Keratinocyte (primary cell): ENCODE data around the gene EPM2AIP1. TPM values are rescaled to one million over a fixed set of nuclear protein-coding genes. Genes with fewer than 3 reads are reported as not detected.

Experiments used
- DNase-seq: peaks from one replicate; pipeline ENCODE4 v3.0.0-alpha.2; 2011; ENCODE audit warnings: low read depth, missing footprints, low spot score
- FAIRE-seq: peaks from 2 replicates; lab custom pipeline; 2011; peaks lifted over from hg19 to GRCh38; lab: Jason Lieb, UNC
- H2AFZ ChIP-seq: 2 replicates; pipeline ENCODE4 v1.6.0; 2012; ENCODE audit warnings: low read length, control low read depth, inconsistent platforms; ENCODE audit not compliant: control insufficient read depth
- H3K27ac ChIP-seq: 2 replicates; pipeline ENCODE4 v1.5.1; 2011; ENCODE audit warnings: low read length; ENCODE audit not compliant: control insufficient read depth, insufficient read depth
- H3K27me3 ChIP-seq: 3 replicates; pipeline ENCODE4 v1.6.0; 2011; ENCODE audit warnings: low read length; ENCODE audit not compliant: control insufficient read depth, insufficient read depth; ENCODE audit errors: extremely low read depth
- H3K36me3 ChIP-seq, 2 experiments: 2 replicates in 1 of 2; 3 replicates in 1 of 2; pipeline ENCODE4 v1.5.1; 2011; ENCODE audit warnings: low read length in 2 of 2, mild to moderate bottlenecking in 1 of 2; ENCODE audit not compliant: control insufficient read depth in 2 of 2, insufficient read depth in 2 of 2; ENCODE audit errors: extremely low read depth in 1 of 2
- H3K4me1 ChIP-seq: 3 replicates; pipeline ENCODE4 v1.5.1; 2011; ENCODE audit warnings: low read length; ENCODE audit not compliant: control insufficient read depth, insufficient read depth; ENCODE audit errors: extremely low read depth
- H3K4me2 ChIP-seq: 3 replicates; pipeline ENCODE4 v1.6.0; 2011; ENCODE audit warnings: low read depth, low read length; ENCODE audit not compliant: control insufficient read depth, insufficient read depth; ENCODE audit errors: extremely low read depth
- H3K4me3 ChIP-seq, 3 experiments: fragments of 200-600 bp in 1 of 3; sonication (generic) in 1 of 3; 2 replicates in 2 of 3; 3 replicates in 1 of 3; pipeline ENCODE4 v1.5.1; 2011 to 2016; ENCODE audit warnings: low read length in 3 of 3, mild to moderate bottlenecking in 3 of 3, control low read depth in 2 of 3, inconsistent platforms in 1 of 3, low read depth in 1 of 3, mixed read lengths in 1 of 3, mixed run types in 1 of 3, moderate library complexity in 1 of 3; ENCODE audit not compliant: control insufficient read depth in 2 of 3, insufficient read depth in 2 of 3; ENCODE audit errors: extremely low read depth in 1 of 3
- H3K79me2 ChIP-seq: 2 replicates; pipeline ENCODE4 v1.6.0; 2012; ENCODE audit warnings: low read length; ENCODE audit not compliant: control insufficient read depth, insufficient read depth
- H3K9ac ChIP-seq: 3 replicates; pipeline ENCODE4 v1.6.0; 2011; ENCODE audit warnings: low read length; ENCODE audit not compliant: control insufficient read depth, insufficient read depth; ENCODE audit errors: extremely low read depth
- H3K9me1 ChIP-seq: 3 replicates; pipeline ENCODE4 v1.6.0; 2011; ENCODE audit warnings: low read length; ENCODE audit not compliant: control insufficient read depth, insufficient read depth; ENCODE audit errors: extremely low read depth
- H3K9me3 ChIP-seq: 2 replicates; pipeline ENCODE4 v1.5.1; 2012; ENCODE audit warnings: low read depth, low read length; ENCODE audit not compliant: control insufficient read depth
- H4K20me1 ChIP-seq: 3 replicates; pipeline ENCODE4 v1.6.0; 2011; ENCODE audit warnings: low read length; ENCODE audit not compliant: control insufficient read depth, insufficient read depth; ENCODE audit errors: extremely low read depth
- CTCF ChIP-seq, 3 experiments: IDR thresholded peaks in 1 of 3; conservative IDR thresholded peaks in 1 of 3; optimal IDR thresholded peaks in 1 of 3; 2 replicates in 2 of 3; 3 replicates in 1 of 3; pipeline versions ENCODE3 to v1.5.1; 2011; ENCODE audit warnings: low read length in 3 of 3, mild to moderate bottlenecking in 3 of 3, moderate library complexity in 2 of 3, control low read depth in 1 of 3, inconsistent platforms in 1 of 3; ENCODE audit not compliant: insufficient read depth in 2 of 3; ENCODE audit errors: extremely low read depth in 1 of 3
- EZH2 ChIP-seq: IDR thresholded peaks from one replicate; pipeline ENCODE4 v1.6.1; 2012; ENCODE audit warnings: inconsistent platforms, mild to moderate bottlenecking, low read length, moderate library complexity
- dilution Hi-C: fragments of 300-500 bp; cut with MboI; formaldehyde crosslinking; loops from one replicate; pipeline ENCODE4 v1.7.0; 2020; ENCODE audit warnings: low sequenced_read_pairs; ENCODE audit not compliant: extremely low pct_ligation_motif_present
- polyA plus RNA-seq, 5 experiments: library from polyadenylated mRNA; depleted of rRNA in 3 of 5; stranded (reverse) in 3 of 5; stranded (forward) in 1 of 5; unstranded in 1 of 5; fragments of >200 nt; gene quantifications; 1 replicate in 1 of 5; 2 replicates in 3 of 5; 3 replicates in 1 of 5; pipeline versions ENCODE4 v1.2.1 to v1.2.3, GENCODE V29; 2011 to 2012; ENCODE audit warnings: missing spikeins in 2 of 5, low read depth in 1 of 5, low replicate concordance in 1 of 5

EPM2AIP1 gene
- polyA plus RNA-seq, 1 donor (not counting 4 experiments of a cell fraction or from before 2014, with no cell fraction given): 5.5 TPM

GRCh38 chr3:37026851-37027250 lies 33.9 kb upstream of the EPM2AIP1 start:
- TF ChIP-seq CTCF (optimal IDR thresholded peaks at IDR 0.05 in 1 of 3, IDR thresholded peaks at IDR 0.05 in 1 of 3, conservative IDR thresholded peaks at IDR 0.05 in 1 of 3; ENCODE audit: extremely low read depth in 1 of 3, insufficient read depth in 2 of 3, low read length in 3 of 3): no peak
- TF ChIP-seq EZH2: no peak
- Histone ChIP-seq H4K20me1 (no peaks in the 10 kb centered on the region), H3K9me1 (no peaks in the 10 kb centered on the region), H3K4me2 (no peak overlapping the region), H3K4me3 (no peak overlapping the region), H3K9me3 (no peaks in the 10 kb centered on the region), H3K27ac (no peak overlapping the region), H3K36me3 (peaks cover 18 to 22% of the 10 kb centered on the region in 2 experiments), H3K4me1 (peaks cover 6% of the 10 kb centered on the region), H3K79me2 (no peaks in the 10 kb centered on the region), H3K9ac (no peak overlapping the region), H2AFZ (no peak overlapping the region), H3K27me3 (no peaks in the 10 kb centered on the region)
- FAIRE-seq (no peak), DNase-seq (no peak)
- dilution Hi-C loops: no loop called here

DNA sequence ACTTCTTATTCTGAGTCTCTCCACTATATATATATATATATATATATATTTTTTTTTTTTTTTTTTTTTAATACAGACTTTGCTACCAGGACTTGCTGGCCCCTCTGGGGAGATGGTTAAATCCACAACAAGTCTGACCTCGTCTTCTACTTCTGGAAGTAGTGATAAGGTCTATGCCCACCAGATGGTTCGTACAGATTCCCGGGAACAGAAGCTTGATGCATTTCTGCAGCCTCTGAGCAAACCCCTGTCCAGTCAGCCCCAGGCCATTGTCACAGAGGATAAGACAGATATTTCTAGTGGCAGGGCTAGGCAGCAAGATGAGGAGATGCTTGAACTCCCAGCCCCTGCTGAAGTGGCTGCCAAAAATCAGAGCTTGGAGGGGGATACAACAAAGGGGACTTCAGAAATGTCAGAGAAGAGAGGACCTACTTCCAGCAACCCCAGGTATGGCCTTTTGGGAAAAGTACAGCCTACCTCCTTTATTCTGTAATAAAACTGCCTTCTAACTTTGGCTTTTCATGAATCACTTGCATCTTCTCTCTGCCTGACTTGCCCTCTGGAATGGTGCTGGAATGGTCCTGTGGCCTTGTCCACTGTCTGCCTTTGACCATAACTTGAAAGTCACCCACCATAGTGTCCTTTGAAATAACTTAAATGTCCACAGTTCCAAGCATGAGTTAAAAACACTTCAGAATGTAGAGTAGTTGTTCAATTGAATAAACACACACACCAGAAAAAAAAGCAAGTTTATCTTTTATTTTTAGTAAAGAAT lies 32.8 kb upstream of the EPM2AIP1 start:
- no peaks in the 10 kb centered on the region for H3K9me3 ChIP-seq
- H3K79me2 ChIP-seq: no peaks in the 10 kb centered on the region
- dilution Hi-C loops: no loop called here
- H3K4me2 ChIP-seq: no peak overlapping the region
- no peak for DNase-seq
- no peaks in the 10 kb centered on the region for H3K9me1 ChIP-seq
- FAIRE-seq: no peak
- H2AFZ ChIP-seq: no peak overlapping the region
- peaks cover 6% of the 10 kb centered on the region for H3K4me1 ChIP-seq
- no peak overlapping the region for H3K4me3 ChIP-seq
- TF ChIP-seq CTCF (optimal IDR thresholded peaks at IDR 0.05 in 1 of 3, IDR thresholded peaks at IDR 0.05 in 1 of 3, conservative IDR thresholded peaks at IDR 0.05 in 1 of 3; ENCODE audit: extremely low read depth in 1 of 3, insufficient read depth in 2 of 3, low read length in 3 of 3) (no peak), EZH2 (no peak)
- no peaks in the 10 kb centered on the region for H3K27me3 ChIP-seq
- H3K27ac ChIP-seq: no peak overlapping the region
- no peaks in the 10 kb centered on the region for H4K20me1 ChIP-seq
- H3K9ac ChIP-seq: no peak overlapping the region
- H3K36me3 ChIP-seq: peaks cover 17 to 23% of the 10 kb centered on the region in 2 experiments
